ENCODE results near the gene C3orf18. TPM values are rescaled to one million over a fixed set of nuclear protein-coding genes. Genes with fewer than 3 reads are reported as not detected.

C3orf18 gene
- total RNA-seq, 2 experiments from 2014 or later, result 37.9 to 41.3 TPM

DNA sequence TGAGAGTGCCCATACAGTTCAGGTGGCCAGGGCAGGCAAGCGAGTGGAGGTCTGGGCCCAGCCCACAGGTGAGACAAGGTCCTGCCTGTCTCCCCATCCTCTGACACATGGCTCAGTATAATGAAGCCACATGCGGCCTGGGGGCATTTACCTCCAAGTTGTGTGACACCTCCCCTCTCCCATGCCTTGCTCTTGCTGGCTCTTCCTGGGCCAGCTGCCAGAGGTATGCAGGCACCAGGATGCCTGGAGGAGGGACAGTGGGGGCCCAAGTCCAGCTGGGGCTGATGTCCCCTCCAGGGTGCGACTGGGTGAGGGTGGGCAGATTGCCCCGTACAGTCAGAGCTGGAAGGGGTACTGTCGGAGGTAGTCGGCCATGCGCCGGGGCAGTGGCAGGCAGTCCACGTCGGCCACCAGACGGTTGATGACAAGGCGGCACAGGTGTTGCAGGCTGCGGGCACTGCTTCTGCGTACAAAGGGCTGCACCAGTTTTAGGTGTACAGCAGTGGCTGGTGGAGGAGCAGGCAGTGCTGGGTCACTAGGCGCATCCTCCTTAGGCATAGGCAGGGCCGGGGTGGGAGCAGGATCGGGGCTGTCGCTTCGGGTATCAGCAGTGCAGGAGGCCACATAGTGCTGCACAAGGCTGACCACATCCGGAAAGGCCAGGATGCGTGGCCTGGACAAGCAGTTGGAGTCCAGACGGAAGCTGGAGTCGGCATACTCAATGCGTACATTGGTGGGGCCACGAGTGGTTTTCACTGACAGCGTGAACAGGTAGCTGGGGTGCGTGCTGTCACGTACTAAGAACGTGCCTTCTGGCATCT, 39.9 kb upstream of the C3orf18 start:
- Mint-ChIP-seq H3K9me3 (no peaks in the 10 kb centered on the region), H3K4me1 (ENCODE audit: low read depth) (peaks cover 34% of the 10 kb centered on the region), H3K36me3 (ENCODE audit: low read depth) (peaks cover 98% of the 10 kb centered on the region), H3K27ac (peak overlapping the region; percentile 100), H3K27me3 (no peaks in the 10 kb centered on the region), H3K4me3 (peak overlapping the region; percentile 94)
- ChIA-PET CTCF (interaction anchor here (1.4 to 25.1 kb wide), 3 partner anchors 11 to 35 kb away, joined by 4 to 769 read pairs (median 217); partner anchors contain the start of genes C3orf18 and HEMK1), POLR2A (interaction anchor here (0.7 to 25.8 kb wide), 11 partner anchors 1 to 785 kb away, joined by 3 to 2276 read pairs (median 4); partner anchors contain the start of genes C3orf18, CISH, CYB561D2 and HEMK1)
- TF ChIP-seq, protein P1, sequence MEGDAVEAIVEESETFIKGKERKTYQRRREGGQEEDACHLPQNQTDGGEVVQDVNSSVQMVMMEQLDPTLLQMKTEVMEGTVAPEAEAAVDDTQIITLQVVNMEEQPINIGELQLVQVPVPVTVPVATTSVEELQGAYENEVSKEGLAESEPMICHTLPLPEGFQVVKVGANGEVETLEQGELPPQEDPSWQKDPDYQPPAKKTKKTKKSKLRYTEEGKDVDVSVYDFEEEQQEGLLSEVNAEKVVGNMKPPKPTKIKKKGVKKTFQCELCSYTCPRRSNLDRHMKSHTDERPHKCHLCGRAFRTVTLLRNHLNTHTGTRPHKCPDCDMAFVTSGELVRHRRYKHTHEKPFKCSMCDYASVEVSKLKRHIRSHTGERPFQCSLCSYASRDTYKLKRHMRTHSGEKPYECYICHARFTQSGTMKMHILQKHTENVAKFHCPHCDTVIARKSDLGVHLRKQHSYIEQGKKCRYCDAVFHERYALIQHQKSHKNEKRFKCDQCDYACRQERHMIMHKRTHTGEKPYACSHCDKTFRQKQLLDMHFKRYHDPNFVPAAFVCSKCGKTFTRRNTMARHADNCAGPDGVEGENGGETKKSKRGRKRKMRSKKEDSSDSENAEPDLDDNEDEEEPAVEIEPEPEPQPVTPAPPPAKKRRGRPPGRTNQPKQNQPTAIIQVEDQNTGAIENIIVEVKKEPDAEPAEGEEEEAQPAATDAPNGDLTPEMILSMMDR (IDR thresholded peaks at IDR 0.05), result no peak
- DNase-seq (peak; percentile 71), ATAC-seq (no peak)
- intact Hi-C loops (cut with micrococcal nuclease), result no loop called here

DNA sequence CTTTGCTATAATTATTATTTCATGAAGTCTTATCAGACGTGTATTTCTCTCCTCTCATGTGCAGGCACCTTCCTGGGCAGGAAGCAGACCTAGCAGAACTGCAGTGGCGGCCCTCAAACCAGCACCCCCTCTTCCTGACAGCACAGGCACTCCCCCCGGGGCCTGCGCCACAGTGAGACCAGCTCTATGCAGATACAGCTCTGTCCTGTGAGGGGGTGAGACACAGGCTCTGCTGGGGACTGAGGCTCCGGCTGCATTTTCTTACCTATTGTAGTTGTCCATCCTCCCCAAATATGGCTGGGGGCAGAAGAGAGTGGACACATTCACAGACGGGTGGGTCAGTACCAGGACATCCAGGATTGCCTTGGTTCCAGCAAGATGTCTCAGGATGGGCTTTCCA, 39.0 kb upstream of the C3orf18 start:
- ATAC-seq, result no peak
- TF ChIP-seq, protein P1 (IDR thresholded peaks at IDR 0.05), result no peak
- H3K36me3 Mint-ChIP-seq (ENCODE audit: low read depth), result peaks cover 92% of the 10 kb centered on the region
- peak overlapping the region; percentile 100 for H3K27ac Mint-ChIP-seq
- intact Hi-C loops (cut with micrococcal nuclease), result no loop called here
- ChIA-PET POLR2A (interaction anchor here (1.2 to 25.8 kb wide), 5 partner anchors 2 to 270 kb away, joined by 3 to 2276 read pairs (median 1836); partner anchors contain the start of genes C3orf18, CISH, HEMK1 and MAPKAPK3), CTCF (interaction anchor here (13.2 to 25.1 kb wide), 2 partner anchors 17 to 34 kb away, joined by 217 to 769 read pairs; partner anchors contain the start of genes C3orf18 and HEMK1)
- no peaks in the 10 kb centered on the region for H3K27me3 Mint-ChIP-seq
- H3K4me3 Mint-ChIP-seq, result peak overlapping the region; percentile 94
- peak; percentile 59 for DNase-seq
- H3K4me1 Mint-ChIP-seq (ENCODE audit: low read depth), result peaks cover 43% of the 10 kb centered on the region
- no peaks in the 10 kb centered on the region for H3K9me3 Mint-ChIP-seq

DNA sequence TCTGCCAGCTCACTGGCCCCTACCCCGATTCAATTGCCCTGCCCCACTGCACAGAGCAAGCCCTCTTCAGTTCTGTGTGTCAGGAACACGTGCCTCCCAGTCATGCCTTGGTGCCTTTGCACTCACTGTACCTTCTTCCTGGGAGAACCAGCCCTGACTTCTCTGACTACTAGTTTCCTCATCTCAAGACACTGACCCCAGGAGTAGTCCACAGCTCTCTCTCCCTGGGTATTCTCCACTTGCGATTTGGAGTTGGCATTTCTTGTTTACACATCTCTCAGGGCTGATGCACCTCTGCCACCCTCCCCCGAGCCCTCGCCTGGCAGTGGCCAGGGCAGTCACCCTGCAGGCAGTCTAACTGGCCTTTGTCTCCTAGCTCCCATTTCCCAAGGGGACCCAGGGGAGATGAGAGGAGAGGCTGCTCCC, 38.4 kb upstream of the C3orf18 start:
- TF ChIP-seq, protein P1 (IDR thresholded peaks at IDR 0.05), result no peak
- no peak for ATAC-seq
- Mint-ChIP-seq H3K9me3 (no peaks in the 10 kb centered on the region), H3K4me1 (ENCODE audit: low read depth) (peaks cover 47% of the 10 kb centered on the region), H3K27ac (peak overlapping the region; percentile 100), H3K4me3 (peak overlapping the region; percentile 94), H3K27me3 (no peaks in the 10 kb centered on the region), H3K36me3 (ENCODE audit: low read depth) (peaks cover 85% of the 10 kb centered on the region)
- ChIA-PET CTCF (interaction anchor here (2.6 to 25.1 kb wide), 3 partner anchors 10 to 33 kb away, joined by 9 to 769 read pairs (median 217); partner anchors contain the start of genes C3orf18 and HEMK1), POLR2A (interaction anchor here (0.7 to 25.8 kb wide), 6 partner anchors 3 to 783 kb away, joined by 3 to 2276 read pairs (median 920); partner anchors contain the start of genes C3orf18, CISH, HEMK1 and MAPKAPK3)
- intact Hi-C loops (cut with micrococcal nuclease), result no loop called here
- peak; percentile 50 for DNase-seq

DNA sequence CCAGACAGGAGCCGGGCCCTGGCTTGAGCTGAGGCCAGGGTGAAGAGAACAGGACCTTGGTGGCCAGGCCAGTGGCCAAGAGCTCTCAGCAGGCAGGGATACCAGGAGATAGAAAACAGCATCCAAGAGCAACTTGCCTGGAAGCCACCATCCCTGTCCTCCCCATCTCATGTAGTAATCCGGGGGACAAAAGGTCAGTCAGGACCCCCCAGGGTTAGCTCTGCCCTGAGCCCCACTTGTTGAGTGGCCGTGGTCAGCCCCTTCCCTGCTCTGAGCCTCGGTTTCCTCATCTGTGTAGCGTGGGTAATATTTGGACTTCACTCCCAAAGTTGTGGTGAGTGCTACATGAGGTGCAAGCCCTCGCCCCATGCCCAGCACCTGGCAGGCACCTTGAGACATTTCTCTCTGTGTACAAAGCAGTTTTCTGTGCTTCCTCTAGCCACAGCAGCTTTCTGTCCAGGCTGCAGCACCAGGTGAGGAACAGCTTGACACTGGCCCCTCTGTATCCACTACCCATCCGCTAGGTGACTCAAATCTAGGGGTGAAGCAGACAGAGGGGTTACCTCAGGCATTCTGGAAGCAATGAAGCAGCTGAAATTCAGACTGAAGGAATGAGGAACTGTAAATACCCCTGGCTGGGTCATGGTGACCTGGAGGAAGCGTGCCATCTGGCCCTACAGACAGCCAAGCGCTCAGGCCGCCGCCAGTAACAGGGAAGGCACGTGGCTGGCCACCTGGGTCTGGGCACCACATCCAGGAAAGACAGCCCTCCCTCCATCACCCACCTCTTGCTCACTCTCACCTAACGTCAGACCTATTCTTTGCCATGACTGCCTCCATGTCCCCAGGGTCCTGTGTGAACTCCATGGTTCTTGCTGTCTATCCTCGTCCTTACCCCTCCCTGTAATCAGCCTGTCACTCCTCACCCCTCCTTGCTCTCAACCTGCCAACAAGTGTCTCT, 37.4 kb upstream of the C3orf18 start:
- H3K4me3 Mint-ChIP-seq, result peak overlapping the region; percentile 94

More for the DNA sequence above, 37.4 kb upstream of the C3orf18 start:
- peak; percentile 55 for DNase-seq
- Mint-ChIP-seq H3K9me3 (no peaks in the 10 kb centered on the region), H3K27ac (peak overlapping the region; percentile 100), H3K36me3 (ENCODE audit: low read depth) (peaks cover 82% of the 10 kb centered on the region), H3K4me1 (ENCODE audit: low read depth) (peaks cover 57% of the 10 kb centered on the region), H3K27me3 (no peaks in the 10 kb centered on the region)
- CTCF ChIA-PET, result interaction anchor here (2.6 to 25.1 kb wide), 4 partner anchors 6 to 32 kb away, joined by 9 to 769 read pairs (median 148); partner anchors contain the start of genes C3orf18, CISH and HEMK1
- no peak for ATAC-seq
- intact Hi-C loops (cut with micrococcal nuclease), result no loop called here
- TF ChIP-seq, protein P1 (IDR thresholded peaks at IDR 0.05), result no peak
- POLR2A ChIA-PET, result interaction anchor here (0.8 to 25.8 kb wide), 7 partner anchors 4 to 784 kb away, joined by 3 to 2276 read pairs (median 4); partner anchors contain the start of genes C3orf18, CISH, HEMK1 and MAPKAPK3

All from activated CD8-positive, alpha-beta T cell treated with anti-CD3 and anti-CD28 coated beads for 36 hours (primary cell).